Transverse colon (tissue), 4 donors: ENCODE results near the gene CAMSAP3. TPM values are rescaled to one million over a fixed set of nuclear protein-coding genes. Genes with fewer than 3 reads are reported as not detected.

Experiments used
- DNase-seq: peaks from one replicate; pipeline ENCODE4 v3.0.0-alpha.2; 2019
- H3K27ac ChIP-seq, 4 donors: fragments of 200-600 bp; sonication (generic); 2 replicates each; pipeline ENCODE4 v1.5.1; 2016 to 2018; ENCODE audit warnings: inconsistent platforms in 4 of 4
- H3K27me3 ChIP-seq: fragments of 200-600 bp; sonication (generic); 2 replicates; pipeline ENCODE4 v1.5.1; 2017; ENCODE audit warnings: inconsistent platforms
- H3K36me3 ChIP-seq, 4 donors: fragments of 200-600 bp; sonication (generic); 2 replicates each; pipeline ENCODE4 v1.5.1; 2017 to 2019; ENCODE audit warnings: inconsistent platforms in 4 of 4
- H3K4me1 ChIP-seq, 4 donors: fragments of 200-600 bp; sonication (generic); 2 replicates each; pipeline ENCODE4 v1.5.1; 2017 to 2020; ENCODE audit warnings: inconsistent platforms in 4 of 4
- H3K4me3 ChIP-seq, 4 donors: fragments of 200-600 bp; sonication (generic); 1 replicate in 1 of 4; 2 replicates in 3 of 4; pipeline versions ENCODE4 v1.5.1 to v1.6.1; 2017 to 2019; ENCODE audit warnings: inconsistent platforms in 4 of 4
- H3K9me3 ChIP-seq, 2 donors: fragments of 200-600 bp; sonication (generic); 2 replicates each; pipeline ENCODE4 v1.5.1; 2017 to 2019; ENCODE audit warnings: inconsistent platforms in 2 of 2
- CTCF ChIP-seq, 5 experiments: fragments of 200-600 bp in 3 of 5; fragments of 450-650 bp in 2 of 5; sonication (generic) in 3 of 5; IDR thresholded peaks; 1 replicate in 2 of 5; 2 replicates in 3 of 5; pipeline ENCODE4 v1.5.1; 2016 to 2017; ENCODE audit warnings: antibody characterized with exemption in 5 of 5, inconsistent platforms in 3 of 5, mild to moderate bottlenecking in 2 of 5, moderate library complexity in 1 of 5
- EP300 ChIP-seq: sonication (generic); formaldehyde crosslinking; IDR thresholded peaks from one replicate; pipeline ENCODE4 v1.6.1; 2017; ENCODE audit warnings: antibody characterized with exemption, low read depth
- POLR2A ChIP-seq: fragments of 450-650 bp; IDR thresholded peaks from one replicate; pipeline ENCODE4 v1.6.1; 2016; ENCODE audit warnings: antibody characterized with exemption, mild to moderate bottlenecking, moderate library complexity
- POLR2AphosphoS5 ChIP-seq, 3 donors: sonication (generic); formaldehyde crosslinking; IDR thresholded peaks; one replicate each; pipeline ENCODE4 v1.6.1; 2016; ENCODE audit warnings: antibody characterized with exemption in 3 of 3
- WGBS, 2 donors: methylation state at CpG; one replicate each; pipeline ENCODE4 v1.1.5; 2018; ENCODE audit warnings: low coverage in 1 of 2; 5-methylcytosine and 5-hydroxymethylcytosine counted together
- in situ Hi-C, 4 donors: fragments of 200-750 bp; cut with MboI; loops; one replicate each; pipeline versions ENCODE4 v1.15.0 to v1.15.1; 2017; ENCODE audit warnings: low sequenced_read_pairs in 3 of 4, low pct_ligation_motif_present in 1 of 4, low pct_unique_long_range_greater_than_20kb in 1 of 4
- intact Hi-C: fragments of 100-400 bp; cut with DNase I; formaldehyde crosslinking; loops from one replicate; pipeline ENCODE4 v1.15.1; 2023; ENCODE audit warnings: low total_unique reads
- total RNA-seq, 4 donors: library from RNA; depleted of rRNA; stranded (reverse); fragments of >200 nt; gene quantifications; one replicate each; pipeline ENCODE4 v1.1.0, GENCODE V29; 2016

CAMSAP3 gene
- total RNA-seq, 4 donors from 2014 or later, result 36.2 to 114 (median 61.6) TPM

DNA sequence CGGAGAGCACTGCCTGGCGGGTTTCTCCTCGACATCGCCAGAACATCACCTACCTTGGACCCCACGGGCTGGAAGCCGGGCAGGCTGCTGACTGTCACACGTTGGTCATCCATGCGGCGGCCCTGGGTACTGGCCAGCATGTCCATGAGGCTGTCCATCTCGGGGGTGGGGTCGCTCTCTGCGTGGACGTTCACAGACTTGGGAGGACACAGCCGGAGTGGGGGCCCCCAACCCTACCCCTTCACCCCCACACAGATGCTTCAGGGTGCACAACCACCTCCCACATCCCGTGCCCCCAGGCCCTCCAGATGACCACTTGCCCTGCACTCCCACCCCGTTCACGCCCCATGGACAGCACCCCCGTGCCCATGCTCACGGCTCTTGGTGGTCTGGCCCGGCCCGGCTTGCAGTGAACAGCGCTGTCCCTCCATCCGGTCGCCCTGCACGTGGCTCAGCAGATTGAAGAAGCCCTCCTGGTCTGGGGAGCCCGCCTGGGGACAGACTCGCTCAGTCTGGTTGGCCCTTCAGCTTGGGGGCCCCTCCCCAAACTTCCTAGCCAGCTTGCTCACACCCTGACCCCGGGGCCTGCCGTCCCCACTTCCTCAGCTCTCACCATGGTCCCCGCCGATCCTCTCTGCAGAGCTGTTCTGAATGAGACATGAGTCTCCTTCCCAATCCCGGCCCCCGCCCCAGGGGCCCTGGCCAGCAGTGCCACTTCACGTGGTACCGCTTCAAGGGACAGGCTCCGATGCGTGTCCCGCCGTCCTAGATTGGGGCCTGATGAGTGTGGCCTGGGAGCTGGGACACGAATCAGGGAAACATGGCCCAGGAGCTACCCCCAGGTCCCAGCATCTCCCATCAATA lies 36.9 kb downstream of the CAMSAP3 start:
- Histone ChIP-seq H3K4me3 (no peak overlapping the region), H3K9me3 (no peaks in the 10 kb centered on the region), H3K27ac (no peak overlapping the region), H3K27me3 (peaks cover 9% of the 10 kb centered on the region), H3K4me1 (peaks cover 15 to 30% (median 26%) of the 10 kb centered on the region in 4 donors), H3K36me3 (no peaks in the 10 kb centered on the region)
- TF ChIP-seq CTCF (IDR thresholded peaks at IDR 0.05), result no peak
- in situ Hi-C loops, result no loop called here
- intact Hi-C loops, result no loop called here
- 91 to 94% methylated on average over 3 to 32 of the region's 40 CpGs for WGBS, 2 donors
- DNase-seq, result no peak

DNA sequence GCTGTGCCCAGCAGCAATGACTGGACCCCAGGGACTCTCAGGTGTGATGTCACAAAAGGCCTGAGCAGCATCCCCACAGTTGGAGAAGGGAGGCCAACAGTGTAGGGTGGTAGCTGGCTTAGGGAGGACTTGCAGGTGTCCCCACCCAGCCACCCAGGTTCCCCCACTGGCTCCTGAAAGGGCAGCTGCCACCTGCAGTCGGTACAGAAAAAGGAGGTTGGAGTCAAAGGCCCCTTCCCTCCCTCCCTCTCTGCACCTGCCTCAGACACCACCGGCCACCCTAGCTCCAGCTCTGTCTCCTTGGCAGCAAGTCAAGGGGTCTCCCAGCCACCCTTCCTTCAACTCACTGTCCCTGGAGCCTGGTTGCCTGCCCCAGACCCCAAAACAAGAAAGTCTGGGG lies 38.0 kb downstream of the CAMSAP3 start, which contains the start of gene PCP2:
TSS of gene PCP2 (minus strand) at position 22 of the 400 bp plus-strand sequence. CDS start 262 bp downstream, outside the sequence.
- Histone ChIP-seq H3K9me3 (no peaks in the 10 kb centered on the region), H3K36me3 (no peaks in the 10 kb centered on the region), H3K4me3 (no peak within 1 kb of the TSS), H3K4me1 (peaks cover 7 to 23% (median 18%) of the 10 kb centered on the region in 4 donors), H3K27ac (no peak within 1 kb of the TSS), H3K27me3 (peaks cover 11% of the 10 kb centered on the region)
- DNase-seq, result no peak
- in situ Hi-C loops, result no loop called here
- intact Hi-C loops, result no loop called here
- TF ChIP-seq POLR2A (no peak), EP300 (no peak), POLR2AphosphoS5 (IDR thresholded peaks at IDR 0.05) (no peak), CTCF (IDR thresholded peaks at IDR 0.05) (no peak)
- WGBS, 2 donors, result 54% methylated on average over 2 of the region's 2 CpGs; no CpG with 5 or more reads in 1 of the 2 donors

DNA sequence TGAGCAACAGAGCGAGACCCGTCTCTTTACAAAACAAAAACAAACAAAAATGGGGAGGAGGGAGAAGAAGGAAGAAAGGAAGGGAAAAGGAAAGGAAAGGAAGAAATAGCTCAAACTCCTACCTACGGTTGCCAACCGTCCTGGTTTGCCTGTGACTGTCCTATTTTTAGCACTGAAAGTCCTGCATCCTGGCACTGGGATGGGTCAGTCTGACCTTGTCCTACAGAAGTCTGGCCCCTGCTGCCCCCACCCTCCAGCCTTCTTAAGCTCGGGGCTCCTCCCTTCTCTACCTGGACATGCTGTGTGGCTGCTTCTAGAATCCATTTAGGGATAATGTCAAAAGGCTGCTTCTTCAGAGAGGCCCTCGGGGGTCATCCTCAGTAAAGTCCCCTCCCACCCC lies 40.0 kb downstream of the CAMSAP3 start:
- Histone ChIP-seq H3K4me3 (no peak overlapping the region), H3K4me1 (peaks cover 2 to 14% (median 8%) of the 10 kb centered on the region in 4 donors), H3K36me3 (no peaks in the 10 kb centered on the region), H3K9me3 (no peaks in the 10 kb centered on the region), H3K27ac (no peak overlapping the region), H3K27me3 (peaks cover 11% of the 10 kb centered on the region)
- WGBS, 2 donors, result 58 to 80% methylated on average over 1 to 6 of the region's 6 CpGs
- intact Hi-C loops, result no loop called here
- DNase-seq, result no peak
- TF ChIP-seq POLR2A, result no peak
- TF ChIP-seq EP300, result no peak
- TF ChIP-seq CTCF (IDR thresholded peaks at IDR 0.05), result no peak
- no peak for TF ChIP-seq POLR2AphosphoS5 (IDR thresholded peaks at IDR 0.05)
- in situ Hi-C loops, result no loop called here

GRCh38 chr19:7636317-7636690 lies 40.6 kb downstream of the CAMSAP3 start:
- no peaks in the 10 kb centered on the region for H3K36me3 ChIP-seq
- no peak for TF ChIP-seq POLR2AphosphoS5 (IDR thresholded peaks at IDR 0.05)
- no peak for TF ChIP-seq POLR2A
- TF ChIP-seq CTCF (IDR thresholded peaks at IDR 0.05), result no peak
- TF ChIP-seq EP300, result no peak
- peak overlapping the region in 1 of 4 donors; percentile 80 for H3K4me3 ChIP-seq
- in situ Hi-C loops (no loop called here), intact Hi-C loops (no loop called here)
- H3K4me1 ChIP-seq, result peaks cover 0 to 8% (median 5%) of the 10 kb centered on the region in 4 donors
- 78 to 80% methylated on average over 1 to 16 of the region's 16 CpGs for WGBS, 2 donors
- H3K27ac ChIP-seq, result peak overlapping the region; percentile 83 to 93 (median 88)
- DNase-seq, result no peak
- no peaks in the 10 kb centered on the region for H3K9me3 ChIP-seq
- H3K27me3 ChIP-seq, result peaks cover 11% of the 10 kb centered on the region
